HG03108 (cell line): ENCODE results near the gene TNFRSF18.

Experiments used
- ATAC-seq: cut with Tn5 transposase; IDR thresholded peaks from one replicate; pipeline ENCODE4 v1.9.1; 2021; ENCODE audit warnings: moderate library complexity; ENCODE audit not compliant: unreplicated experiment

The TNFRSF18 gene

GRCh38 chr1:1240822-1241587 lies 34.6 kb upstream of the TNFRSF18 start:
- no peak for ATAC-seq

GRCh38 chr1:1240348-1240732 lies 33.9 kb upstream of the TNFRSF18 start:
- ATAC-seq, result no peak

GRCh38 chr1:1239614-1240347 lies 33.4 kb upstream of the TNFRSF18 start:
- ATAC-seq, result no peak

- no peak for ATAC-seq
Measured at GRCh38 chr1:1239227-1239613, 32.8 kb upstream of the TNFRSF18 start.

GRCh38 chr1:1238702-1239178 lies 32.3 kb upstream of the TNFRSF18 start:
- no peak for ATAC-seq

GRCh38 chr1:1237874-1238701 lies 31.7 kb upstream of the TNFRSF18 start:
- ATAC-seq, result no peak

GRCh38 chr1:1236945-1237873 lies 30.8 kb upstream of the TNFRSF18 start:
- no peak for ATAC-seq

- no peak for ATAC-seq
Measured at GRCh38 chr1:1236176-1236763, 29.9 kb upstream of the TNFRSF18 start.

GRCh38 chr1:1235016-1235744 lies 28.8 kb upstream of the TNFRSF18 start:
- ATAC-seq, result no peak

- ATAC-seq, result no peak
Measured at GRCh38 chr1:1234180-1234808, 27.9 kb upstream of the TNFRSF18 start.

GRCh38 chr1:1233567-1233892 lies 27.1 kb upstream of the TNFRSF18 start:
- ATAC-seq, result no peak

GRCh38 chr1:1232796-1233566 lies 26.6 kb upstream of the TNFRSF18 start:
- no peak for ATAC-seq

GRCh38 chr1:1232208-1232795 lies 25.9 kb upstream of the TNFRSF18 start, which contains the start of gene B3GALT6:
Gene B3GALT6, plus strand, starts transcription at chr1:1232237. Its CDS starts 42 bp downstream, at chr1:1232279.
- no peak for ATAC-seq

GRCh38 chr1:1231400-1232207 lies 25.2 kb upstream of the TNFRSF18 start, which contains the start of gene SDF4:
Gene SDF4, minus strand, starts transcription at chr1:1232001. Its CDS starts 3,229 bp downstream, at chr1:1228772.
- peak; percentile 86 for ATAC-seq

GRCh38 chr1:1230656-1231399 lies 24.4 kb upstream of the TNFRSF18 start:
- no peak for ATAC-seq

GRCh38 chr1:1229770-1230169 lies 23.4 kb upstream of the TNFRSF18 start:
- no peak for ATAC-seq
